Smooth muscle cell (in vitro differentiated cells): ENCODE results near the gene PIK3C2G. TPM values are rescaled to one million over a fixed set of nuclear protein-coding genes. Genes with fewer than 3 reads are reported as not detected.

ENCODE experiments used
- DNase-seq: peaks from one replicate; lab custom pipeline; 2025; ENCODE audit not compliant: unreplicated experiment; lab: John Stamatoyannopoulos, UW
- H2AFZ ChIP-seq: fragments of 200-600 bp; sonication (generic); 2 replicates; pipeline ENCODE4 v1.6.0; 2016; ENCODE audit warnings: antibody characterized with exemption, low read depth, mild to moderate bottlenecking
- H3F3A ChIP-seq: fragments of 200-600 bp; sonication (generic); 2 replicates; pipeline ENCODE4 v1.6.0; 2017; ENCODE audit warnings: antibody characterized with exemption, low read depth
- H3K27ac ChIP-seq: fragments of 200-600 bp; sonication (generic); 2 replicates; pipeline ENCODE4 v1.5.1; 2016; ENCODE audit warnings: low read depth, mild to moderate bottlenecking
- H3K27me3 ChIP-seq: fragments of 200-600 bp; sonication (generic); 2 replicates; pipeline ENCODE4 v1.6.1; 2016; ENCODE audit warnings: low read depth, mild to moderate bottlenecking
- H3K36me3 ChIP-seq: fragments of 200-600 bp; sonication (generic); 2 replicates; pipeline ENCODE4 v1.5.1; 2016; ENCODE audit warnings: low read depth
- H3K4me1 ChIP-seq: fragments of 200-600 bp; sonication (generic); 2 replicates; pipeline ENCODE4 v1.5.1; 2016; ENCODE audit warnings: low read depth
- H3K4me2 ChIP-seq: fragments of 200-600 bp; sonication (generic); 2 replicates; pipeline ENCODE4 v1.6.0; 2016; ENCODE audit warnings: mild to moderate bottlenecking
- H3K4me3 ChIP-seq: fragments of 200-600 bp; sonication (generic); 2 replicates; pipeline ENCODE4 v1.5.1; 2016; ENCODE audit warnings: mild to moderate bottlenecking
- H3K79me2 ChIP-seq: fragments of 200-600 bp; sonication (generic); 2 replicates; pipeline ENCODE4 v1.6.0; 2016; ENCODE audit warnings: low read depth, mild to moderate bottlenecking
- H3K9ac ChIP-seq: fragments of 200-600 bp; sonication (generic); 2 replicates; pipeline ENCODE4 v1.6.0; 2016; ENCODE audit warnings: low read depth
- H3K9me3 ChIP-seq: fragments of 200-600 bp; sonication (generic); replicated peaks from 2 replicates; pipeline ENCODE4 v1.5.1; 2016; ENCODE audit warnings: low read depth
- H4K20me1 ChIP-seq: fragments of 200-600 bp; sonication (generic); 2 replicates; pipeline ENCODE4 v1.6.0; 2016; ENCODE audit warnings: low read depth
- CTCF ChIP-seq: fragments of 200-600 bp; sonication (generic); IDR thresholded peaks from 2 replicates; pipeline ENCODE4 v1.5.1; 2017; ENCODE audit warnings: borderline replicate concordance, mild to moderate bottlenecking, antibody characterized with exemption; ENCODE audit not compliant: insufficient read depth, poor library complexity, severe bottlenecking
- WGBS: methylation state at CpG from one replicate; pipeline ENCODE4 v1.1.7; 2016; ENCODE audit warnings: low lambda C conversion rate; 5-methylcytosine and 5-hydroxymethylcytosine counted together
- polyA plus RNA-seq: library from polyadenylated mRNA; unstranded; fragments of >200 nt; fragmentation: Nextera tagmentation; extraction: Ambion mirVana; gene quantifications from 2 replicates; pipeline ENCODE4 v1.2.1, GENCODE V29; 2016
- total RNA-seq: library from RNA; depleted of rRNA; stranded (reverse); fragments of >200 nt; gene quantifications from 2 replicates; pipeline ENCODE4 v1.2.3, GENCODE V29; 2014

PIK3C2G gene
- total and polyA plus RNA-seq, 2 experiments from 2014 or later, result 0.63 TPM; not detected in 1

GRCh38 chr12:18281941-18282340 lies 20.6 kb downstream of the PIK3C2G start:
- Histone ChIP-seq H3K36me3 (no peaks in the 10 kb centered on the region), H3K27me3 (no peaks in the 10 kb centered on the region), H3K79me2 (no peaks in the 10 kb centered on the region), H3K4me1 (no peaks in the 10 kb centered on the region), H2AFZ (no peak overlapping the region), H3K9me3 (no peaks in the 10 kb centered on the region), H3K9ac (no peak overlapping the region), H3K4me2 (no peak overlapping the region), H3F3A (no peaks in the 10 kb centered on the region), H4K20me1 (no peaks in the 10 kb centered on the region), H3K4me3 (no peak overlapping the region), H3K27ac (no peak overlapping the region)
- DNase-seq, result no peak
- TF ChIP-seq CTCF, result no peak
- WGBS, result 88% methylated on average over 3 of the region's 3 CpGs

- Histone ChIP-seq H3K4me2 (peak overlapping the region; percentile 1), H3K27me3 (no peaks in the 10 kb centered on the region), H3K4me3 (no peak overlapping the region), H3K79me2 (no peaks in the 10 kb centered on the region), H3K9me3 (no peaks in the 10 kb centered on the region), H3K4me1 (no peaks in the 10 kb centered on the region), H4K20me1 (no peaks in the 10 kb centered on the region), H3K9ac (no peak overlapping the region), H3K27ac (no peak overlapping the region), H2AFZ (peak overlapping the region; percentile 32), H3K36me3 (no peaks in the 10 kb centered on the region), H3F3A (no peaks in the 10 kb centered on the region)
- no peak for DNase-seq
- 55% methylated on average over 4 of the region's 4 CpGs for WGBS
- TF ChIP-seq CTCF, result no peak
Measured at GRCh38 chr12:18283831-18284230, 22.5 kb downstream of the PIK3C2G start.

- no peak overlapping the region for H3K4me3 ChIP-seq
- no peak overlapping the region for H3K9ac ChIP-seq
- H3K4me2 ChIP-seq, result peak overlapping the region; percentile 12
- no peak for TF ChIP-seq CTCF
- no peaks in the 10 kb centered on the region for H3K79me2 ChIP-seq
- peak overlapping the region; percentile 60 for H2AFZ ChIP-seq
- no peaks in the 10 kb centered on the region for H3F3A ChIP-seq
- H3K36me3 ChIP-seq, result no peaks in the 10 kb centered on the region
- no peaks in the 10 kb centered on the region for H4K20me1 ChIP-seq
- 69% methylated on average over 3 of the region's 3 CpGs for WGBS
- no peak overlapping the region for H3K27ac ChIP-seq
- no peaks in the 10 kb centered on the region for H3K4me1 ChIP-seq
- no peaks in the 10 kb centered on the region for H3K27me3 ChIP-seq
- no peaks in the 10 kb centered on the region for H3K9me3 ChIP-seq
- DNase-seq, result no peak
Measured at GRCh38 chr12:18284386-18284785, 23.1 kb downstream of the PIK3C2G start.

GRCh38 chr12:18285161-18285560 lies 23.8 kb downstream of the PIK3C2G start:
- 0% methylated on average over 1 of the region's 1 CpG for WGBS
- no peaks in the 10 kb centered on the region for H4K20me1 ChIP-seq
- H3K27ac ChIP-seq, result no peak overlapping the region
- no peaks in the 10 kb centered on the region for H3F3A ChIP-seq
- no peaks in the 10 kb centered on the region for H3K27me3 ChIP-seq
- H3K79me2 ChIP-seq, result no peaks in the 10 kb centered on the region
- H3K4me2 ChIP-seq, result no peak overlapping the region
- H3K9me3 ChIP-seq, result no peaks in the 10 kb centered on the region
- DNase-seq, result no peak
- no peak overlapping the region for H2AFZ ChIP-seq
- no peaks in the 10 kb centered on the region for H3K4me1 ChIP-seq
- no peak overlapping the region for H3K4me3 ChIP-seq
- no peaks in the 10 kb centered on the region for H3K36me3 ChIP-seq
- no peak for TF ChIP-seq CTCF
- H3K9ac ChIP-seq, result no peak overlapping the region
